KMS-11 (cell line): ENCODE measurements around the gene RTTN.
A peak's percentile ranks its signal among the peaks of the same experiment; 100 is the strongest.

Experiments used
- H2AFZ ChIP-seq: fragments of 200-600 bp; sonication (generic); 2 replicates; pipeline ENCODE4 v1.6.1; 2016; ENCODE audit warnings: antibody characterized with exemption, mixed run types, low read depth
- H3K27ac ChIP-seq: fragments of 200-600 bp; sonication (generic); 2 replicates; pipeline ENCODE4 v1.6.1; 2016; ENCODE audit warnings: mild to moderate bottlenecking, mixed run types
- H3K27me3 ChIP-seq: fragments of 200-600 bp; sonication (generic); 2 replicates; pipeline ENCODE4 v1.6.1; 2017; ENCODE audit warnings: mild to moderate bottlenecking, low read depth, mixed run types, moderate library complexity; ENCODE audit not compliant: insufficient read depth
- H3K36me3 ChIP-seq: fragments of 200-600 bp; sonication (generic); 2 replicates; pipeline ENCODE4 v1.6.1; 2017; ENCODE audit warnings: mild to moderate bottlenecking, mixed run types; ENCODE audit not compliant: insufficient read depth
- H3K4me1 ChIP-seq: fragments of 200-600 bp; sonication (generic); 2 replicates; pipeline ENCODE4 v1.6.1; 2016; ENCODE audit warnings: mild to moderate bottlenecking, low read depth, mixed run types; ENCODE audit not compliant: poor library complexity, severe bottlenecking
- H3K4me2 ChIP-seq: fragments of 200-600 bp; sonication (generic); 2 replicates; pipeline ENCODE4 v1.7.0; 2016; ENCODE audit warnings: mild to moderate bottlenecking, mixed run types
- H3K4me3 ChIP-seq: fragments of 200-600 bp; sonication (generic); IDR thresholded peaks from 2 replicates; pipeline ENCODE4 v1.6.1; 2017; ENCODE audit warnings: low read depth, low read length, mixed read lengths; ENCODE audit not compliant: insufficient read depth
- H3K79me2 ChIP-seq: fragments of 200-600 bp; sonication (generic); 2 replicates; pipeline ENCODE4 v1.6.1; 2016; ENCODE audit warnings: low read depth, mixed run types; ENCODE audit not compliant: insufficient read depth
- H3K9ac ChIP-seq: fragments of 200-600 bp; sonication (generic); 2 replicates; pipeline ENCODE4 v1.6.1; 2016; ENCODE audit warnings: mild to moderate bottlenecking, mixed run types
- H4K20me1 ChIP-seq: fragments of 200-600 bp; sonication (generic); 2 replicates; pipeline ENCODE4 v1.6.1; 2016; ENCODE audit warnings: mild to moderate bottlenecking, mixed run types; ENCODE audit not compliant: insufficient read depth
- CTCF ChIP-seq: fragments of 200-600 bp; sonication (generic); conservative IDR thresholded peaks from 2 replicates; pipeline ENCODE4 v1.6.1; 2017; ENCODE audit warnings: low read depth, mild to moderate bottlenecking, antibody characterized with exemption, low read length, moderate library complexity, mixed read lengths

Gene RTTN

GRCh38 chr18:70165936-70166335, 39.6 kb downstream of the RTTN start:
- no peak overlapping the region for H2AFZ ChIP-seq
- peaks cover 21% of the 10 kb centered on the region; the same call in 1 of the 2 replicates for H3K79me2 ChIP-seq
- no peaks in the 10 kb centered on the region for H4K20me1 ChIP-seq
- H3K4me1 ChIP-seq = peaks cover 55% of the 10 kb centered on the region
- H3K36me3 ChIP-seq = no peaks in the 10 kb centered on the region; the same call in 1 of the 2 replicates
- H3K4me3 ChIP-seq = no peak overlapping the region
- peak overlapping the region; percentile 51 for H3K4me2 ChIP-seq
- H3K9ac ChIP-seq = no peak overlapping the region
- H3K27ac ChIP-seq = peak overlapping the region; percentile 13; the same call in 1 of the 2 replicates
- no peak for TF ChIP-seq CTCF
- no peaks in the 10 kb centered on the region for H3K27me3 ChIP-seq

GRCh38 chr18:70160073-70160678, 45.3 kb downstream of the RTTN start:
- Histone ChIP-seq H3K27me3 (no peaks in the 10 kb centered on the region), H3K79me2 (peaks cover 44% of the 10 kb centered on the region), H3K4me2 (peak overlapping the region; percentile 85), H4K20me1 (no peaks in the 10 kb centered on the region), H3K4me3 (no peak overlapping the region), H3K9ac (peak overlapping the region; percentile 17; the same call in 1 of the 2 replicates), H3K36me3 (peaks cover 4% of the 10 kb centered on the region; the same call in 1 of the 2 replicates), H3K4me1 (peaks cover 65% of the 10 kb centered on the region), H3K27ac (peak overlapping the region; percentile 76), H2AFZ (no peak overlapping the region)
- no peak for TF ChIP-seq CTCF

GRCh38 chr18:70158992-70159717, 46.3 kb downstream of the RTTN start:
- no peak overlapping the region for H2AFZ ChIP-seq
- peaks cover 44% of the 10 kb centered on the region for H3K79me2 ChIP-seq
- H3K27ac ChIP-seq = peak overlapping the region; percentile 76
- peak overlapping the region; percentile 85 for H3K4me2 ChIP-seq
- H3K27me3 ChIP-seq = no peaks in the 10 kb centered on the region
- peak overlapping the region; percentile 17; the same call in 1 of the 2 replicates for H3K9ac ChIP-seq
- H3K4me3 ChIP-seq = no peak overlapping the region
- peaks cover 71% of the 10 kb centered on the region for H3K4me1 ChIP-seq
- TF ChIP-seq CTCF = no peak
- no peaks in the 10 kb centered on the region for H4K20me1 ChIP-seq
- H3K36me3 ChIP-seq = peaks cover 4% of the 10 kb centered on the region; the same call in 1 of the 2 replicates

GRCh38 chr18:70156886-70157285, 48.6 kb downstream of the RTTN start:
- Histone ChIP-seq H2AFZ (no peak overlapping the region), H3K79me2 (peaks cover 39% of the 10 kb centered on the region), H3K4me1 (peaks cover 80% of the 10 kb centered on the region), H3K27ac (peak overlapping the region; percentile 76; the same call in 1 of the 2 replicates), H3K9ac (no peak overlapping the region), H3K4me3 (no peak overlapping the region), H3K27me3 (no peaks in the 10 kb centered on the region), H3K36me3 (0 out of 2 replicates have a peak, but pooled peaks cover 4% of the 10 kb centered on the region), H3K4me2 (peak overlapping the region; percentile 85; the same call in 1 of the 2 replicates), H4K20me1 (no peaks in the 10 kb centered on the region)
- TF ChIP-seq CTCF = no peak
